Measurements from ENCODE around the gene RABGAP1L.

The RABGAP1L gene

DNA sequence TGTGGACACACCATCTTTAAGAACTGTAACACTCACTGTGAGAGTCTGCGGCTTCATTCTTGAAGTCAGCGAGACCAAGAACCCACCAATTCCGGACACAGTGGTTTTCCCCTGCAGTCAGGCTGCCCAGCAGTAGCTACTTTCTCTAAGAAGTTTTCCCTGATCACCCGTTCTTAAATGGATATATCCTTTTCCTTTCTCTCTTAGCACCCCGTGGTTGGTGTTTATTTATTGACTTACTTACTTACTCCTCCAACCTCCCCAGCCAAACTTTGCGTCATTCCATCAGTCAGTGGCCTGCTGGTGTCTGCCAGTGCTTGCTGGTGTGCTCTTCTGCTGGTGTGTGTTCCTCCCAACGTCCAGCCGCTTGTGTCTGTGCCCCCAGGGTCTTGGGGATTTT lies 553.2 kb downstream of the RABGAP1L start:
- DNase-seq (ENCODE audit: low read depth), result no peak
- TF ChIP-seq, protein P1, sequence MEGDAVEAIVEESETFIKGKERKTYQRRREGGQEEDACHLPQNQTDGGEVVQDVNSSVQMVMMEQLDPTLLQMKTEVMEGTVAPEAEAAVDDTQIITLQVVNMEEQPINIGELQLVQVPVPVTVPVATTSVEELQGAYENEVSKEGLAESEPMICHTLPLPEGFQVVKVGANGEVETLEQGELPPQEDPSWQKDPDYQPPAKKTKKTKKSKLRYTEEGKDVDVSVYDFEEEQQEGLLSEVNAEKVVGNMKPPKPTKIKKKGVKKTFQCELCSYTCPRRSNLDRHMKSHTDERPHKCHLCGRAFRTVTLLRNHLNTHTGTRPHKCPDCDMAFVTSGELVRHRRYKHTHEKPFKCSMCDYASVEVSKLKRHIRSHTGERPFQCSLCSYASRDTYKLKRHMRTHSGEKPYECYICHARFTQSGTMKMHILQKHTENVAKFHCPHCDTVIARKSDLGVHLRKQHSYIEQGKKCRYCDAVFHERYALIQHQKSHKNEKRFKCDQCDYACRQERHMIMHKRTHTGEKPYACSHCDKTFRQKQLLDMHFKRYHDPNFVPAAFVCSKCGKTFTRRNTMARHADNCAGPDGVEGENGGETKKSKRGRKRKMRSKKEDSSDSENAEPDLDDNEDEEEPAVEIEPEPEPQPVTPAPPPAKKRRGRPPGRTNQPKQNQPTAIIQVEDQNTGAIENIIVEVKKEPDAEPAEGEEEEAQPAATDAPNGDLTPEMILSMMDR (conservative IDR thresholded peaks at IDR 0.05; ENCODE audit: low read depth, low read length), result no peak
- H3K4me3 ChIP-seq (ENCODE audit: low read length), result no peak overlapping the region

DNA sequence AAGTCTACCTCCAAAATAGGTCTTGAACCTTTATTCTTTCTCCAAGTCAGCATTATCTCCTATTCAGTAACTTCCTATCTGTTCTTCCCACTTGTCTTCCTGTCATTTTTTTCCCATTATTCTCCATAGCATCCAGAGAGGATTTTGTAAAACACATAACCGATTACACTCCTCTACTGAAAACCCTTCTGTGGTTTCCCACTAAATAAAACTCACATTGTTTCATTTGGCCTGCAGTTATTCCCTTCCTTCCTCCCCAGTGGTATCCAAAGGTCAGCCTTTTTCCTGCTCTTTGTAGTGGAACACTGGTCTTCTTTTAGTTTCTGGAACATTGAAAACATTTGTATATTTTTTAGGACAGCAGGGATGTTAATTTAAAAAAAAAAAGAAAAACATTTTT lies 554.5 kb downstream of the RABGAP1L start:
- no peak overlapping the region for H3K4me3 ChIP-seq (ENCODE audit: low read length)
- DNase-seq (ENCODE audit: low read depth), result no peak
- TF ChIP-seq, protein P1 (conservative IDR thresholded peaks at IDR 0.05; ENCODE audit: low read depth, low read length), result no peak

DNA sequence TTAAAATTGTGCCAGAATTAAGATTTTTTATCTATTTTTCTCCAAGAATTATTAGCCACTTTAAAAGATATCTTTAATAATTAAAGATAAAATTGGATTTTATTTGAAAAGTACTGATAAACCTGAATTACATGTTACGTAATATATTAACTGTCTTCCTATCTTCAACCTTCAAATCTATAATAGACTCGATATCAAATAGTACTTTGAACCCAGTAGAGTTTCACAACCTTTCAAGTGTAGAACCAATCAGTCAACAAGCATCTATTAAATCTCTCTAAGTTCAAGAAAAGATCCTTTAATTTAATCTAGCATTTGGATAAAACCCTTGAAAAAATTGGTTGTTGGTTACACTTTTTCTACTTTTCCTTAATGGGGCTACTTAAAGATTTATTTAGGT lies 559.9 kb downstream of the RABGAP1L start:
- no peak overlapping the region for H3K4me3 ChIP-seq (ENCODE audit: low read length)
- TF ChIP-seq, protein P1 (conservative IDR thresholded peaks at IDR 0.05; ENCODE audit: low read depth, low read length), result no peak
- DNase-seq (ENCODE audit: low read depth), result no peak

DNA sequence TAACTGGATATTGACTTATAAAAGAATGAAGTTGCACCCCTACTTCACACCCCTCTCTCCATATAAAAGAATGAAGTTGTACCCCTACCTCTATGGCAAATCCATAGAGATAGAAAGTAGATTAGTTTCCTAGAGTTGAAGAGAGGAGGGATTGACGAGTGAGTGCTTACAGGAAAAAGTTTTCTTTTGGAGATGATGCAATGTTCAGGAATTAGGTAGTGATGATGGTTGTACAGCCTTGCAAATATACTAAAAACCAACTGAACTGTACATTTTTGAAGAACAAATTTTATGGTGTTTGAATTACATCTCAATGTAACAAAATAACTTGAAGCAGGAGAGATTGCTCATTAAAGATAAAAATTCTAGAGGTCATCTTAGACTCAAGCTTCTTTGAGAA lies 561.3 kb downstream of the RABGAP1L start:
- TF ChIP-seq, protein P1 (conservative IDR thresholded peaks at IDR 0.05; ENCODE audit: low read depth, low read length), result no peak
- H3K4me3 ChIP-seq (ENCODE audit: low read length), result no peak overlapping the region
- no peak for DNase-seq (ENCODE audit: low read depth)

DNA sequence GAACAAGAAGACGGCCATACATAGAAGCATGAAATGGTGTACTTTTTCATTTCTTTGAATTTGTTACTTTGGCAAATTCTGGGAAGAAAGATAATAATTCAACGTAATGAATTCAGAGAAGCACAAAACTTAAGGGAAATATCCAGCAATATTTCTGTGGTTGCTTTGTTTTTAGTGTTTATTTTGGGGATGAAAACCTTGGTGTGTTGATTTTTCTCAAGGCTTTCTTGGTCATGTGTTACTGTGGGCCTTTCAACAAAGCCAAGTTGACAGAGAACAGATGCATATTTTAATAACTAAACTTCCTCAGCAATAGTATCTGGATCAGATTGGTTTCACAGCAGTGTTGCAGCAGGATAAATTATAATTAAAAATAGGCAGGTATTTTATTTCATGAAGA lies 561.9 kb downstream of the RABGAP1L start:
- TF ChIP-seq, protein P1 (conservative IDR thresholded peaks at IDR 0.05; ENCODE audit: low read depth, low read length), result no peak
- no peak for DNase-seq (ENCODE audit: low read depth)
- H3K4me3 ChIP-seq (ENCODE audit: low read length), result no peak overlapping the region

DNA sequence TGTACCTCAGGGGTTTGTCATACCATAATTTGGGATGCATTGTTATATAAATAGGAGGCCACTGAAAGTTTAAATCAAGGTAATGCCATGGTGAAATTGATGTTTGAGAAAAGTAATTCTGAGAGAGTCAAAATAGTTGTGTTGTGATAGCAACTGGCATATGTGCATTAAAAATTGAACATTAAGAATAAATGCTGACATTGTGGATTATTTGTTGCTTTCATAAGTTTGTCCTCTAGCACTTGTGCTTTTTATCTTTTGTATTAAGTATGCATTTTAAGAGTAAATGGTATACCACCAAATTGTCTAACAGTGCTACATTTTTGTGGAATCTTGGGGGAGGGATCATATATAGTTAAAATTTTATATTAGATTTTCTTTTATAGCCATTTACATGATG lies 564.5 kb downstream of the RABGAP1L start:
- no peak for DNase-seq (ENCODE audit: low read depth)
- H3K4me3 ChIP-seq (ENCODE audit: low read length), result no peak overlapping the region
- TF ChIP-seq, protein P1 (conservative IDR thresholded peaks at IDR 0.05; ENCODE audit: low read depth, low read length), result no peak

DNA sequence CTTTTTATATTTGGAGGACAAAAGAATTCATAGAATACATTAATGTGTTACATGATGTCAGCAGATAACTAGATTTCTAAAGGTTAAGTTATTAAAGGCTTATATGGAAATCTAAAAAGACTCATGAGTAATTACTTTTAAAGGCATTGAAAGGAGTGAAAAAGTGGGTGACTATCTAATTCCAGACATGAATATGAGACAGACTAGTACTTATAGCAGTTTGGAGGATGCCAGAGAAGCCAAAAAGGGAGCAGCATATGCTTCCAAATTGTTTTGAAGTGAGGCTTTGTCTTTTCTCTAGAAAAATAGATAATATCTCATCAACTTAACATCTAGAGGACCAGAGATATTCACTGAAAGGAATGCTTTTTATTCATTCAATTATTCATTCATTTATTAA lies 564.9 kb downstream of the RABGAP1L start:
- TF ChIP-seq, protein P1 (conservative IDR thresholded peaks at IDR 0.05; ENCODE audit: low read depth, low read length), result no peak
- H3K4me3 ChIP-seq (ENCODE audit: low read length), result no peak overlapping the region
- no peak for DNase-seq (ENCODE audit: low read depth)

Measured in retinal pigment epithelial cell (primary cell).